Stomach smooth muscle (tissue), 2 donors: ENCODE measurements around the gene ZFHX3.

ENCODE experiments used
- H3K27ac ChIP-seq: one replicate; pipeline ENCODE4 v1.7.0; 2013; ENCODE audit warnings: mild to moderate bottlenecking, low read length, inconsistent platforms
- H3K27me3 ChIP-seq, 2 donors: one replicate each; pipeline ENCODE4 v1.7.0; 2013; ENCODE audit warnings: low read length in 2 of 2; ENCODE audit not compliant: insufficient read depth in 2 of 2, control insufficient read depth in 1 of 2
- H3K36me3 ChIP-seq, 2 donors: one replicate each; pipeline ENCODE4 v1.7.0; 2013; ENCODE audit warnings: low read length in 2 of 2; ENCODE audit not compliant: control insufficient read depth in 2 of 2, insufficient read depth in 2 of 2
- H3K4me1 ChIP-seq: one replicate; pipeline ENCODE4 v1.7.0; 2013; ENCODE audit warnings: low read length; ENCODE audit not compliant: control insufficient read depth, insufficient read depth
- H3K4me3 ChIP-seq, 2 donors: one replicate each; pipeline ENCODE4 v1.7.0; 2013; ENCODE audit warnings: low read length in 2 of 2
- H3K9ac ChIP-seq, 2 donors: one replicate each; pipeline ENCODE4 v1.7.0; 2013; ENCODE audit warnings: low read length in 2 of 2, mild to moderate bottlenecking in 1 of 2
- H3K9me3 ChIP-seq, 2 donors: one replicate each; pipeline ENCODE4 v1.7.0; 2013; ENCODE audit warnings: low read length in 2 of 2; ENCODE audit not compliant: control insufficient read depth in 2 of 2
- donor health status: healthy.
- donor health status: Pancreatic carcinoma.

ZFHX3 gene

DNA sequence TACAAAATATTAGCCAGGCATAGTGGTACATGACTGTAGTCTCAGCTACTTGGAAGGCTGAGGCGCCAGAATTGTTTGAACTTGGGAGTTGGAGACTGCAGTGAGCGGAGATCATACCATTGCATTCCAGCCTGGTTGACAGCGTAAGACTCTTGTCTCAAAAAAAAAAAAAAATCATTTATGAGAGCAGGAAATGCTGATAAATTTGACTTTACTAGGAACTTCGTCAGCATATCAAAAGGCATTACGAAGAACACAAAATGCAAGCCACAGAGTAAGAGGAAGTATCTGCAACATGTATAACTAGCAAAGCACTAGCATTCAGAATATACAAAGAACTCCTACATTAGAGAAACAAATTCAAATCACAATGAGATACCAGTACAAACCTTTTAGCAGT lies 279.3 kb downstream of the ZFHX3 start:
- Histone ChIP-seq H3K27ac (no peak overlapping the region), H3K9me3 (no peaks in the 10 kb centered on the region), H3K36me3 (no peaks in the 10 kb centered on the region), H3K9ac (no peak overlapping the region), H3K4me3 (no peak overlapping the region), H3K4me1 (peaks cover 7% of the 10 kb centered on the region), H3K27me3 (no peaks in the 10 kb centered on the region)

DNA sequence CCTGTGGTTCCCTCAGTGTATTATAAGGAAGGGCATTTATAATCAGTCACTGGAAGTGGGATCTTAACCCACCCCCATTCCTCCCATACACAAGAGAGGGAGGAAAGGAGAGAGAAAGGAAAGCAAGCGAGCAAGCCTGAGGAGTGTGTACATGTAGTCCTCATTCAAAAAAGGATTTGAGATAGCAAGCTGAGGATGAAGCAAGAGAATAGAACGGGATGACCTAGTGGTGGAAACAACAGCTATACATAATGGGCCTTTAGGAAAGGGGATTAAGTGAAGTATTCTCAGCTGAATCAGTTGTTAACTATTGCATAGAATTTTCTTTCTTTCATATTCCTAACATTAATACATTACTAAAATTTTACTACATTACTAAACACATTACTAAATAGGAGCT lies 281.4 kb downstream of the ZFHX3 start:
- no peak overlapping the region for H3K4me3 ChIP-seq
- no peaks in the 10 kb centered on the region for H3K27me3 ChIP-seq
- peaks cover 7% of the 10 kb centered on the region for H3K4me1 ChIP-seq
- no peak overlapping the region for H3K27ac ChIP-seq
- H3K36me3 ChIP-seq = no peaks in the 10 kb centered on the region
- H3K9ac ChIP-seq = no peak overlapping the region
- no peaks in the 10 kb centered on the region for H3K9me3 ChIP-seq

DNA sequence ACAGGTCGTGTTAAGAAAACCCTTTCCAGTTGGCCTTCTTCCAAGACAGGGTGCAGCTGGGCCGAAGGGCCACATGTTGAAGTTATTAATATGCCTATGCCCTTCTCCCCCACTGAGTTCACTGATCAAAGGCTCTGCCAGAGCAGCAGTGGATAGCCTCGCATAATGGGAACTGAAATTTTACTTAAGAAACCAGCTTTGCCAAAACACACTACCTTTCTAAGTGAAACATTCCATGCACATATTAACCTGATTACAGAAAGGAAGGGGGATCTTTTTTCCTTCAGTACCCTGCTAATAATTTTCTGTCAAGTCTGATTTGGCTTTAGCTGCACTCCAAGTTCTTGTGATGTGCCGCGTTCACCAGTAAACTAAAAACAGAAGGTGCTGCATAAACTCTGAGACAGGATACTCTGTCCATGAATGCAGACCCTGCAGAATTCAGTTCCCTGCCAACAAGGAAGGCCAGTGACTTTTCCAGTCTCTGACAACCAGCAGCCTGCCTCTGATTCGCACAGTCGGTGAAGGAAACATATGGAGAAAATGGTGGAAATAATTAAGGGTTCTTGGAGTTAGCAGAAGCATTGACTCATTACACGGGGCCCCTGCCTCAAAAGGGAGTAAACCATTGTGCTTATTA lies 283.8 kb downstream of the ZFHX3 start:
- H3K27me3 ChIP-seq = no peaks in the 10 kb centered on the region
- H3K36me3 ChIP-seq = no peaks in the 10 kb centered on the region
- H3K4me1 ChIP-seq = peaks cover 7% of the 10 kb centered on the region

DNA sequence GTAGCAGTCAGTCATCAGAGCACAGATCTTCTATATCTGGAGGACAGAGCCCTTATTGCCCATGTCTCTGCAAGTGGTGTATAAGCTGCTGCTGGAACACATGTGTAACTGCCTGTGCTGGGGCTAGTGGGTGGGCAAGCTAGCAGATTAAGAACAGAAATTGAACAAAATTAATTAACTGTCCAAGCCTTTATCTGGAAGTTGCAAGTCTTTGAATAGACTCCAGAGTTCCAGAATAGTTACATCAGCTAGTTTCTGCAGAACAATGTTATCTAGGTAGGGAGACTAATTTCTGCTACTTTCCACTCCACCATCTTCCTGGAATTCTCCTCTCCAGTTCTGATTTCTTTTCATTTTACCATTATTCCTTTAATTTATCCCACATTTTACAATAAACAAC lies 287.3 kb downstream of the ZFHX3 start:
- peaks cover 7% of the 10 kb centered on the region for H3K4me1 ChIP-seq
- H3K27ac ChIP-seq = no peak overlapping the region
- H3K36me3 ChIP-seq = no peaks in the 10 kb centered on the region
- H3K27me3 ChIP-seq = no peaks in the 10 kb centered on the region
- no peak overlapping the region for H3K4me3 ChIP-seq
- no peaks in the 10 kb centered on the region for H3K9me3 ChIP-seq
- H3K9ac ChIP-seq = no peak overlapping the region

More for the DNA sequence above, 283.8 kb downstream of the ZFHX3 start:
- no peak overlapping the region for H3K9ac ChIP-seq
- no peaks in the 10 kb centered on the region for H3K9me3 ChIP-seq
- peak overlapping the region; percentile 50 for H3K27ac ChIP-seq
- no peak overlapping the region for H3K4me3 ChIP-seq

DNA sequence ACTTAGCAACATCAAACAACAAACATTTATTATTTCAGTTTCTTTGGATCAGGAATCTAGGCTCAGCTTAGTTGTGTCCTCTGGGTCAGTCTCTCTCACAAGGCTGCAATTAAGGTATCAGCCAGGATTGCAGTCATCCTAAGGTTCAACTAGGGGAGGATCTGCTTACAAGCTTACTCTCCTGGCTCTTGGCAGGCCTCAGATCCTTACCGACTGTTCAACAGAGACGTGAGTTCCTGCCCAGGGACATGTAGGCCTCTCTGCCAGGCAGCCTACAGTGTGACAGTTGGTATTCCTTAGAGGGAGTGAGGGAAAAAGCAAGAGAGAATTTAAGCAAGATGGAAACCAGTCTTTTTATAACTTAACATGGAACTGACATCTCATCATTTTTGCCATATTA lies 294.0 kb downstream of the ZFHX3 start:
- Histone ChIP-seq H3K9me3 (no peaks in the 10 kb centered on the region), H3K4me1 (no peaks in the 10 kb centered on the region), H3K27me3 (no peaks in the 10 kb centered on the region), H3K27ac (no peak overlapping the region), H3K36me3 (no peaks in the 10 kb centered on the region), H3K4me3 (no peak overlapping the region), H3K9ac (no peak overlapping the region)

DNA sequence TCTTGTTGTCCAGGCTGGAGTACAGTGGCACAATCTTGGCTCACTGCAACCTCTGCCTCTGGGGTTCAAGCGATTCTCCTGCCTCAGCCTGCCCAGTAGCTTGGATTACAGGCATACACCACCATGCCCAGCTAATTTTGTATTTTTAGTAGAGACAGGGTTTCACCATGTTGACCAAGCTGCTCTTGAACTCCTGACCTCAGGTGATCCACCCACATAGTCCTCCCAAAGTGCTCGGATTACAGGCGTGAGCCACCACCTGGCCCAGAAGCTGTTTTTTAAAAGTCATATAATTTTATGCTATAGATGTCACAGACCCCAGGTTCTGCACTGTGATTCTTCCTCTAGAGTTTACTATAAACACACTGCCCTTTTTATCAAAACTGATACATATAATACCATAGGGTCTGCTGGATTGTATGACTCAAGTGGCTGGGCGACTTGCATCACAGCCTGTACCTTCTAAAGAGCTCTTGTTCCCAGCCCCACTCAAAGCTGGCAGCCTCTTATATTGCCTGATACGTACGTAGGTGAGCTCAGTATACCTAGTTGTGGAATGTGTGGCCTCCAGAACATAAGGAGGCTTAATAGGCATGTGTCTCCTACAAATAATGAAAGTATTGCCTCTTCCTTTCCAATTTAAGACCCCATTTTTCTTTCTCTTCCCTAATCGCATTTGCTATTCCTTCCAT lies 295.8 kb downstream of the ZFHX3 start:
- Histone ChIP-seq H3K36me3 (no peaks in the 10 kb centered on the region), H3K4me1 (no peaks in the 10 kb centered on the region), H3K4me3 (no peak overlapping the region), H3K9me3 (no peaks in the 10 kb centered on the region), H3K9ac (no peak overlapping the region), H3K27ac (no peak overlapping the region), H3K27me3 (no peaks in the 10 kb centered on the region)

DNA sequence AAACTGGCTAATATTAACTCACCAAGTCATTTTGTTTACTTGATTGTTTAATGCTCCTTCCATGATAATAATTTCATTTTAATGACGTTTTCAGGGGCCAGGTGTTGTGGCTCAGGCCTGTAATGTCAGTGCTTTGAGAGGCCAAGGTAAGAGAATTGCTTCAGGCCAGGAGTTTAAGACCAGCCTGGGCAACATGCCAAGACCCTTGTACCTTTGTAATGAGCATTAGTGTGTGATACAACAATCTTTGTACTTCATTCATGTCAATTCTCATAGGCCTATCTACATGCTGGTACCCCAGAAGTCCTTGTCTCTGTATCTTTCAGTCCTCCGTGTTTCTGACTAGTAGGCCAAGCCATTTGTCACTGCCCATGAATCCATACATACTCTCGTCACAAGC lies 296.9 kb downstream of the ZFHX3 start:
- Histone ChIP-seq H3K36me3 (no peaks in the 10 kb centered on the region), H3K27ac (no peak overlapping the region), H3K4me3 (no peak overlapping the region), H3K9ac (no peak overlapping the region), H3K27me3 (no peaks in the 10 kb centered on the region), H3K4me1 (no peaks in the 10 kb centered on the region), H3K9me3 (no peaks in the 10 kb centered on the region)

DNA sequence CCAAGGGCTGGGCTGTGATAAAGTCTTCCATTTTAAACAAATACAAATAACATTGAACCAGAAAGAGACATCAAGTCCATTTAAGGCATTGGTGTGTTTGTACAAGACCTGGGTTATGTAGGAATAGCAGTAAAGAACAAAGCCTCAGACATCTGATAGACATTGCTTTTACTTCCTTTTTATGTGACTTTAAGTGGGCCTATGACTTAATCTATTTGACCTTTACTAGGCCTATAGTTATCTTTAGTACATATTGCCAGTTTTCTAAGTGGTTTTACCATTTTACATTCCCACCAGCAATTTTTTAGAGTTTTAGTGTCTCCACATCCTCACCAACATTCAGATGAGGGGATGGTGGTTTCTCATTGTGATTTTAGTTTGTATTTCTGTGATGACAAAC lies 298.8 kb downstream of the ZFHX3 start:
- no peak overlapping the region for H3K27ac ChIP-seq
- H3K36me3 ChIP-seq = no peaks in the 10 kb centered on the region
- no peak overlapping the region for H3K9ac ChIP-seq
- no peaks in the 10 kb centered on the region for H3K27me3 ChIP-seq
- no peaks in the 10 kb centered on the region for H3K4me1 ChIP-seq
- no peak overlapping the region for H3K4me3 ChIP-seq
- no peaks in the 10 kb centered on the region for H3K9me3 ChIP-seq

DNA sequence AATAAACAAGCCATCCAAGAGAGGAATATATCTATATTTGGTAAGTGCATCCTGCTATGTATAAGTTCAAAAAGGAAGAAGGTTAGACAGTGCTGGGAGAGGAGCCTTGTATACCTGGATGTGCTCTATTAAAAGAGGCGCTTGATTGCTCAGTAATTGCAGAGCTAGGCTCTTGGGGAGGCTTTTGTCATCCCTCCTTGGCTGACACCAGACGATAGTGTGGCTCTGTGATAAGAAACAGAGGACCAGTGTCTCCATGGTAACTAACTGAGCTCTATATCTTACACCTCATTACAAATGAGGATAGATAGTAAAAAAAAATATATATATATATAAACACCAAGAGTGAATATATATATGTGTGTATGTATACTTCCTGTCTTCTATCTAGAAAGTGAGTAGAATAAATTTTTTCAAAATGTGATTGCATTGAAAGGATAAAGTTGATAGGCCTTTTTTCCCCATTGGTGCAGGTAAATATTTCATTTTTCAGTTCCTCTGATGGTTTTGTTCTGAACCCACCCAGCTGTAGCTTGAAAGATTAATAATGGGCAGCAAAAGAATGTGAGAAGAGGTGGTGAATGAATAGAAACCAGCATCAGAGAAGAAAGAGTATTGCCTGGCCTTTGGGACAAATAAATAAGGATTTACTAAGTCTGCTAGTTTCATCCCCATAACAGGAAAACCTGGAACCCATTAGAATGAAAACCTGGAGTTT lies 303.7 kb downstream of the ZFHX3 start:
- Histone ChIP-seq H3K36me3 (no peaks in the 10 kb centered on the region), H3K9ac (no peak overlapping the region), H3K4me1 (no peaks in the 10 kb centered on the region), H3K27me3 (no peaks in the 10 kb centered on the region), H3K27ac (no peak overlapping the region), H3K9me3 (no peaks in the 10 kb centered on the region), H3K4me3 (no peak overlapping the region)

DNA sequence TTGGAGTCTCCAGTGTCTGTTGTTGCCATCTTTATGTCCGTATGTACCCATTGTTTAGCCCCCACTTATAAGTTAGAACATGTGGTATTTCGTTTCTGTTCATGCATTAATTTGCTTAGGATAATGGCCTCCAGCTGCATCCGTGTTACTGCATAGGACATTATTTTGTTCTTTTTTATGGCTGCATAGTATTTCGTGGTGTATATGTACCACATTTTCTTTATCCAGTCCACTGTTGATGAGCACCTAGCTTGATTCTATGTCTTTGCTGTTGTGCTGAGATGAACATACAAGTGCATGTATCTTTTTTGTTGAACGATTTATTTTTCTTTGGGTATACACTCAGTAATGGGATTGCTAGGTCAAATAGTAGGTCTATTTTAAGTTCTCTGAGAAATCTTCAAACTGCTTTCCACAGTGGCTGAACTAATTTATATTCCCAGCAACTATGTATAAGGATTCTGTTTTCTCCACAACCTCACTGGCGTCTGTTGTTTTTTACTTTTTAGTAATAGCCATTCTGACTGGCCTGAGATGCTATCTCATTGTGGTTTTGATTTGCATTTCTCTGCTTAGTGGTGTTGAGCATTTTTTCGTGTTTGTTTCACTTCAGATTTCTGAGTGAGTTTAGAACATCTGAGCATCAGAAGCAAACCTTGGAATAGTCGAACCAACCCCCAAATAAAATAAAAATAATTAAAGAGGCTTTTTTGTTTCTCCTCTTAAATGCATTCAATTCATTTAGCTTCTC lies 304.7 kb downstream of the ZFHX3 start:
- no peak overlapping the region for H3K4me3 ChIP-seq
- H3K27ac ChIP-seq = no peak overlapping the region
- no peaks in the 10 kb centered on the region for H3K27me3 ChIP-seq
- no peaks in the 10 kb centered on the region for H3K36me3 ChIP-seq
- H3K4me1 ChIP-seq = no peaks in the 10 kb centered on the region
- no peak overlapping the region for H3K9ac ChIP-seq
- H3K9me3 ChIP-seq = no peaks in the 10 kb centered on the region
